GM19438 (cell line): ENCODE results near the gene CEACAM16.

Source experiments
- ATAC-seq: cut with Tn5 transposase; IDR thresholded peaks from one replicate; pipeline ENCODE4 v1.9.1; 2021; ENCODE audit warnings: low read depth; ENCODE audit not compliant: unreplicated experiment

CEACAM16 gene

GRCh38 chr19:44722131-44723121 lies 23.5 kb downstream of the CEACAM16 start:
- no peak for ATAC-seq

- ATAC-seq = no peak
Measured at GRCh38 chr19:44723299-44723951, 24.5 kb downstream of the CEACAM16 start.

GRCh38 chr19:44723952-44724319 lies 25.0 kb downstream of the CEACAM16 start:
- peak; percentile 58 for ATAC-seq

- ATAC-seq = no peak
Measured at GRCh38 chr19:44725251-44725650, 26.3 kb downstream of the CEACAM16 start.

- ATAC-seq = no peak
Measured at GRCh38 chr19:44725684-44726083, 26.7 kb downstream of the CEACAM16 start.

- no peak for ATAC-seq
Measured at GRCh38 chr19:44726465-44726864, 27.5 kb downstream of the CEACAM16 start.

- ATAC-seq = no peak
Measured at GRCh38 chr19:44728178-44728577, 29.2 kb downstream of the CEACAM16 start.

- ATAC-seq = no peak
Measured at GRCh38 chr19:44729516-44730033, 30.6 kb downstream of the CEACAM16 start.

GRCh38 chr19:44731081-44731480 lies 32.1 kb downstream of the CEACAM16 start:
- ATAC-seq = no peak

GRCh38 chr19:44731622-44732021 lies 32.7 kb downstream of the CEACAM16 start:
- no peak for ATAC-seq

- ATAC-seq = no peak
Measured at GRCh38 chr19:44732235-44733014, 33.5 kb downstream of the CEACAM16 start.

GRCh38 chr19:44734357-44734756 lies 35.4 kb downstream of the CEACAM16 start:
- ATAC-seq = no peak

- ATAC-seq = no peak
Measured at GRCh38 chr19:44735011-44735410, 36.1 kb downstream of the CEACAM16 start.

- no peak for ATAC-seq
Measured at GRCh38 chr19:44737238-44738071, 38.5 kb downstream of the CEACAM16 start.

- no peak for ATAC-seq
Measured at GRCh38 chr19:44738136-44738535, 39.2 kb downstream of the CEACAM16 start.

GRCh38 chr19:44738603-44739558 lies 39.9 kb downstream of the CEACAM16 start:
- ATAC-seq = no peak

- no peak for ATAC-seq
Measured at GRCh38 chr19:44740351-44740824, 41.4 kb downstream of the CEACAM16 start.

GRCh38 chr19:44741258-44741731 lies 42.3 kb downstream of the CEACAM16 start:
- ATAC-seq = no peak
